Activated effector memory CD4-positive, alpha-beta T cell treated with Interleukin-2 at 50 U/mL for 16 hours (primary cell): ENCODE data around the gene BRF1.
"Not testable (repeated sequence)": the region's sequence is repeated elsewhere in the genome, so short reads cannot be mapped to it uniquely, and the experiment has no call there.

Experiments used
- DNase-seq: peaks from one replicate; pipeline ENCODE4 v3.0.0-alpha.2; 2020

Gene BRF1

GRCh38 chr14:105314287-105315200, 13.7 kb upstream of the BRF1 start, which contains the start of gene PACS2:
TSS of gene PACS2 (plus strand) at chr14:105314748. CDS start at chr14:105314919, 171 bp downstream.
- DNase-seq: peak; percentile 71

- no peak for DNase-seq
These were observed 12.8 kb upstream of the BRF1 start for GRCh38 chr14:105313381-105314286.

- no peak for DNase-seq
These were observed 12.2 kb upstream of the BRF1 start for GRCh38 chr14:105312973-105313372.

GRCh38 chr14:105311838-105312237, 11.0 kb upstream of the BRF1 start:
- no peak for DNase-seq

- no peak for DNase-seq
These were observed 8.6 kb upstream of the BRF1 start for GRCh38 chr14:105309371-105309770.

- DNase-seq: no peak
These were observed 6.4 kb upstream of the BRF1 start for GRCh38 chr14:105307052-105307727.

GRCh38 chr14:105305791-105306190, 5.0 kb upstream of the BRF1 start:
- DNase-seq: no peak

GRCh38 chr14:105305345-105305744, 4.5 kb upstream of the BRF1 start:
- DNase-seq: no peak

- no peak for DNase-seq
These were observed 3.8 kb upstream of the BRF1 start for GRCh38 chr14:105304565-105304964.

- no peak for DNase-seq
These were observed 3.1 kb upstream of the BRF1 start for GRCh38 chr14:105303949-105304348.

GRCh38 chr14:105301915-105302249, 1.1 kb upstream of the BRF1 start:
- not testable (repeated sequence) for DNase-seq

GRCh38 chr14:105301103-105301914, 508 bp upstream of the BRF1 start:
- peak; percentile 96 for DNase-seq

- peak; percentile 12 for DNase-seq
These were observed 903 bp downstream of the BRF1 start for GRCh38 chr14:105299654-105300541.

- DNase-seq: not testable (repeated sequence)
These were observed 3.5 kb downstream of the BRF1 start for GRCh38 chr14:105297311-105297710.

- peak; percentile 31 for DNase-seq
These were observed 6.6 kb downstream of the BRF1 start for GRCh38 chr14:105294142-105294597.

GRCh38 chr14:105292826-105293711, 7.7 kb downstream of the BRF1 start:
- no peak for DNase-seq

GRCh38 chr14:105290621-105291346, 10.0 kb downstream of the BRF1 start:
- DNase-seq: no peak

- DNase-seq: not testable (repeated sequence)
These were observed 11.9 kb downstream of the BRF1 start for GRCh38 chr14:105288936-105289335.
